RCC 7860 (cell line): ENCODE data around the gene CXCL10.
"Not testable (repeated sequence)": the region's sequence is repeated elsewhere in the genome, so short reads cannot be mapped to it uniquely, and the experiment has no call there.

Source experiments
- DNase-seq: peaks from one replicate; pipeline ENCODE4 v3.0.0-alpha.2; 2015; ENCODE audit warnings: low spot score
- FAIRE-seq: peaks from 2 replicates; lab custom pipeline; 2012; peaks lifted over from hg19 to GRCh38; lab: Jason Lieb, UNC

CXCL10 gene

GRCh38 chr4:76023389-76023788 lies at the start of gene CXCL10:
CXCL10 (minus strand) TSS chr4:76023497; CDS start chr4:76023431, 66 bp downstream.
- no peak for FAIRE-seq

GRCh38 chr4:76072760-76073159 lies 49.5 kb upstream of the CXCL10 start:
- DNase-seq: no peak
- FAIRE-seq: no peak

More at GRCh38 chr4:76023389-76023788, at the start of gene CXCL10:
- DNase-seq: peak; percentile 28

GRCh38 chr4:76067652-76068286 lies 44.5 kb upstream of the CXCL10 start:
- peak; percentile 34 for DNase-seq
- peak; percentile 68 for FAIRE-seq

GRCh38 chr4:76066546-76066945 lies 43.2 kb upstream of the CXCL10 start:
- no peak for FAIRE-seq
- DNase-seq: no peak

GRCh38 chr4:76061982-76062381 lies 38.7 kb upstream of the CXCL10 start:
- DNase-seq: no peak
- no peak for FAIRE-seq

GRCh38 chr4:76061421-76061820 lies 38.1 kb upstream of the CXCL10 start:
- FAIRE-seq: no peak

GRCh38 chr4:76060506-76060905 lies 37.2 kb upstream of the CXCL10 start:
- no peak for FAIRE-seq
- DNase-seq: no peak

More at GRCh38 chr4:76061421-76061820, 38.1 kb upstream of the CXCL10 start:
- DNase-seq: no peak

GRCh38 chr4:76059750-76060149 lies 36.5 kb upstream of the CXCL10 start:
- DNase-seq: no peak
- FAIRE-seq: no peak

GRCh38 chr4:76058888-76059426 lies 35.7 kb upstream of the CXCL10 start:
- DNase-seq (no peak), FAIRE-seq (no peak)

GRCh38 chr4:76058302-76058701 lies 35.0 kb upstream of the CXCL10 start:
- no peak for FAIRE-seq
- no peak for DNase-seq

- DNase-seq (no peak), FAIRE-seq (no peak)
These were observed 32.1 kb upstream of the CXCL10 start for GRCh38 chr4:76055421-76055820.

- FAIRE-seq (no peak), DNase-seq (no peak)
These were observed 31.7 kb upstream of the CXCL10 start for GRCh38 chr4:76055016-76055415.

GRCh38 chr4:76053730-76054129 lies 30.4 kb upstream of the CXCL10 start:
- DNase-seq (no peak), FAIRE-seq (no peak)

- not testable (repeated sequence) for FAIRE-seq
These were observed 27.3 kb upstream of the CXCL10 start for GRCh38 chr4:76050560-76051050.

GRCh38 chr4:76049860-76050416 lies 26.6 kb upstream of the CXCL10 start:
- FAIRE-seq, DNase-seq: not testable (repeated sequence)

More at GRCh38 chr4:76050560-76051050, 27.3 kb upstream of the CXCL10 start:
- not testable (repeated sequence) for DNase-seq

GRCh38 chr4:76044686-76045085 lies 21.4 kb upstream of the CXCL10 start:
- not testable (repeated sequence) for DNase-seq, FAIRE-seq

- not testable (repeated sequence) for DNase-seq, FAIRE-seq
These were observed 20.0 kb upstream of the CXCL10 start for GRCh38 chr4:76043306-76043705.

GRCh38 chr4:76042241-76042998 lies 19.1 kb upstream of the CXCL10 start:
- not testable (repeated sequence) for FAIRE-seq, DNase-seq

GRCh38 chr4:76036855-76037254 lies 13.6 kb upstream of the CXCL10 start:
- no peak for DNase-seq
- no peak for FAIRE-seq

GRCh38 chr4:76035799-76036380 lies 12.6 kb upstream of the CXCL10 start, which contains the start of gene CXCL11:
CXCL11 (minus strand) TSS chr4:76036070; CDS start chr4:76035987, 83 bp downstream.
- DNase-seq (no peak), FAIRE-seq (no peak)

- no peak for FAIRE-seq
These were observed 11.8 kb upstream of the CXCL10 start for GRCh38 chr4:76035141-76035540.

More at GRCh38 chr4:76035141-76035540, 11.8 kb upstream of the CXCL10 start:
- no peak for DNase-seq
